Natural killer cell (primary cell): ENCODE measurements around the gene MLLT6. TPM values are rescaled to one million over a fixed set of nuclear protein-coding genes. Genes with fewer than 3 reads are reported as not detected.

Source experiments
- ATAC-seq, 3 donors: fragments of 150-1000 bp in 2 of 3; fragments of 200-7000 bp in 1 of 3; cut with Tn5 transposase; 1 replicate in 1 of 3; 2 replicates in 2 of 3; pipeline ENCODE4 v1.10.0; 2021; ENCODE audit warnings: mild to moderate bottlenecking in 2 of 3, moderate library complexity in 2 of 3
- DNase-seq, 2 donors: peaks; one replicate each; pipeline versions ENCODE4 v3.0.0 to v3.0.0-alpha.2; 2013 to 2021; ENCODE audit warnings: mixed read lengths in 1 of 2
- H3K27ac ChIP-seq: one replicate; pipeline ENCODE4 v1.5.1; 2013; ENCODE audit warnings: mild to moderate bottlenecking, low read length
- H3K27me3 ChIP-seq: one replicate; pipeline ENCODE4 v1.6.1; 2013; ENCODE audit warnings: low read length; ENCODE audit not compliant: control insufficient read depth, insufficient read depth
- H3K36me3 ChIP-seq: one replicate; pipeline ENCODE4 v1.6.1; 2013; ENCODE audit warnings: low read length; ENCODE audit not compliant: control insufficient read depth, insufficient read depth
- H3K4me1 ChIP-seq: one replicate; pipeline ENCODE4 v1.6.1; 2013; ENCODE audit warnings: low read length; ENCODE audit not compliant: control insufficient read depth, insufficient read depth
- H3K4me3 ChIP-seq: one replicate; pipeline ENCODE4 v1.5.1; 2013; ENCODE audit warnings: low read length
- H3K9me3 ChIP-seq: one replicate; pipeline ENCODE4 v1.6.1; 2013; ENCODE audit warnings: low read length; ENCODE audit not compliant: control insufficient read depth, insufficient read depth
- H3K27ac Mint-ChIP-seq, 2 donors: one replicate each; pipeline ENCODE4 v1.8.0; 2022; ENCODE audit warnings: mild to moderate bottlenecking in 2 of 2, mixed read lengths in 2 of 2, moderate library complexity in 1 of 2
- H3K27me3 Mint-ChIP-seq, 2 donors: one replicate each; pipeline ENCODE4 v1.8.0; 2022; ENCODE audit warnings: low read depth in 2 of 2, mixed read lengths in 2 of 2
- H3K36me3 Mint-ChIP-seq: one replicate; pipeline ENCODE4 v1.8.0; 2022; ENCODE audit warnings: mixed read lengths
- H3K4me1 Mint-ChIP-seq, 2 donors: one replicate each; pipeline ENCODE4 v1.8.0; 2022; ENCODE audit warnings: mixed read lengths in 2 of 2
- H3K4me3 Mint-ChIP-seq: one replicate; pipeline ENCODE4 v1.8.0; 2022; ENCODE audit warnings: mild to moderate bottlenecking, moderate library complexity, mixed read lengths
- H3K9me3 Mint-ChIP-seq, 2 donors: one replicate each; pipeline ENCODE4 v1.8.0; 2022; ENCODE audit warnings: mixed read lengths in 2 of 2
- WGBS: methylation state at CpG from one replicate; pipeline ENCODE4 v1.1.7; 2013; ENCODE audit warnings: missing lambda C conversion rate; ENCODE audit not compliant: insufficient coverage; 5-methylcytosine and 5-hydroxymethylcytosine counted together
- intact Hi-C: fragments of 100-400 bp; cut with micrococcal nuclease; formaldehyde crosslinking; loops from one replicate; pipeline ENCODE4 v1.14.2; 2022
- total RNA-seq, 4 donors: library from RNA; stranded (reverse); fragments of 120-200 nt in 1 of 4; gene quantifications; one replicate each; pipeline versions ENCODE4 v1.2.3 to v1.2.4, GENCODE V29; 2013 to 2022
- TF ChIP-seq, protein P1 (sequence below): fragments of 200-600 bp; IDR thresholded peaks from one replicate; pipeline ENCODE4 v1.8.0; 2022; ENCODE audit warnings: antibody characterized with exemption

MLLT6 gene
- total RNA-seq, 3 donors from 2014 or later (not counting 1 experiment from before 2014, with no cell fraction given): 478 to 578 (median 485) TPM

DNA sequence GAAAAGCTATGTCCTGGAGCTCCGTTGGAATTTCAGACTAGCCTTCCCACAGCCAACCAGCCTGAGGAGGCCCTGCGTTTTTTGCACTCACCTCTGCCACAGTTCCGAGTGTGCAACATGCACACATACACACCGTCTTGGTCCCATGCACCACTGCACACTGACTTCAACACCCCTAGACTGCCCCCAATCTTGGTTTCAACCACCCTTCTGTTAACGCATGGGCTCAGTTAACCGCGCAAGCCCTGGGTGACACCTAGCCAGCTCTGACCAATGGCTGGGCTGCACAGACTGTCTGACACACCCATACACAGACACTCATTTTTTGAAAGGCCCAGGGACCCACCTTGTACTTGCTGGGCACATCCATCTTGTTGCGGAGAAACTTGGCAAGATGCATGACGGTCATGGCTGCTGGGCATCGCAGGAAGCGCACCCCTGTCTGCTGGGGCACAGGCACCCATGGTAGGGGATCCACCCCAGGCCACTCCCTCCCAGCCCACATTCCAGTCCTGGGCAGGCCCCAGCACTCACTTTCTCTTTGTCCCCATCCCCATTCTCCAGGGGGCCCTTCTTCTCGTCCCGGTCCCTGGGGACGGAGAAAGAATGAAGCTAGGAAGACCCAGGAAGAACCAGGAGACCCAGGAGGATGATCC lies 33.1 kb downstream of the MLLT6 start:
- H3K27ac ChIP-seq: no peak overlapping the region
- H3K36me3 ChIP-seq: peaks cover 2% of the 10 kb centered on the region
- DNase-seq (no peak), ATAC-seq (no peak)
- Mint-ChIP-seq H3K36me3 (no peaks in the 10 kb centered on the region), H3K27ac (no peak overlapping the region), H3K9me3 (no peaks in the 10 kb centered on the region), H3K4me3 (no peak overlapping the region), H3K27me3 (peaks cover 0 to 5% of the 10 kb centered on the region in 2 donors), H3K4me1 (peaks cover 24 to 26% of the 10 kb centered on the region in 2 donors)
- no peak overlapping the region for H3K4me3 ChIP-seq
- no peaks in the 10 kb centered on the region for H3K27me3 ChIP-seq
- intact Hi-C loops: no loop called here
- no peaks in the 10 kb centered on the region for H3K9me3 ChIP-seq
- H3K4me1 ChIP-seq: peaks cover 16% of the 10 kb centered on the region
- TF ChIP-seq, protein P1, sequence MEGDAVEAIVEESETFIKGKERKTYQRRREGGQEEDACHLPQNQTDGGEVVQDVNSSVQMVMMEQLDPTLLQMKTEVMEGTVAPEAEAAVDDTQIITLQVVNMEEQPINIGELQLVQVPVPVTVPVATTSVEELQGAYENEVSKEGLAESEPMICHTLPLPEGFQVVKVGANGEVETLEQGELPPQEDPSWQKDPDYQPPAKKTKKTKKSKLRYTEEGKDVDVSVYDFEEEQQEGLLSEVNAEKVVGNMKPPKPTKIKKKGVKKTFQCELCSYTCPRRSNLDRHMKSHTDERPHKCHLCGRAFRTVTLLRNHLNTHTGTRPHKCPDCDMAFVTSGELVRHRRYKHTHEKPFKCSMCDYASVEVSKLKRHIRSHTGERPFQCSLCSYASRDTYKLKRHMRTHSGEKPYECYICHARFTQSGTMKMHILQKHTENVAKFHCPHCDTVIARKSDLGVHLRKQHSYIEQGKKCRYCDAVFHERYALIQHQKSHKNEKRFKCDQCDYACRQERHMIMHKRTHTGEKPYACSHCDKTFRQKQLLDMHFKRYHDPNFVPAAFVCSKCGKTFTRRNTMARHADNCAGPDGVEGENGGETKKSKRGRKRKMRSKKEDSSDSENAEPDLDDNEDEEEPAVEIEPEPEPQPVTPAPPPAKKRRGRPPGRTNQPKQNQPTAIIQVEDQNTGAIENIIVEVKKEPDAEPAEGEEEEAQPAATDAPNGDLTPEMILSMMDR: no peak
- WGBS: 84% methylated on average over 14 of the region's 14 CpGs

DNA sequence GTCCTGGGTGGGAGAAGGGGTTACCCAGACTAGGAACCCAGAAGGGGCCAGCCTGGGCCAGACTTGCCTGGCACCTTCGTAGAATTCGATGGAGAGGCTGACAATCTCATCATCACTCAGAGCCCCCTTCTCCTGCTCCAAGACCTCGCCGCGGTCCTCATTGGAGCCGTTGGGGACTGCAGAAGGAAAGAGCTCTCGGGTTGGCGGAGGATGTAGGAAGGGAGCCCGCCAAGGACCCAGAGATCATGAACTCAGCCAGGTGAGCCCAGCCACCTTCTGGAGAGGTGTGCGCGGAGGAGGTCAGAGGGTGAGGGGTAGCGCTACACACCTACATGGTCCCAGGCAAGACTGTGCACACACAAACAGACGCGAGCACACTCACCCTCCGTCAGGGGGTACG lies 33.6 kb downstream of the MLLT6 start:
- no peak overlapping the region for H3K27ac Mint-ChIP-seq
- no peaks in the 10 kb centered on the region for H3K9me3 ChIP-seq
- peaks cover 4% of the 10 kb centered on the region for H3K27me3 ChIP-seq
- H3K4me3 Mint-ChIP-seq: no peak overlapping the region
- H3K27me3 Mint-ChIP-seq: peaks cover 0 to 5% of the 10 kb centered on the region in 2 donors
- intact Hi-C loops: no loop called here
- H3K9me3 Mint-ChIP-seq: no peaks in the 10 kb centered on the region
- DNase-seq (no peak), ATAC-seq (no peak)
- peaks cover under 1% of the 10 kb centered on the region for H3K36me3 ChIP-seq
- H3K36me3 Mint-ChIP-seq: no peaks in the 10 kb centered on the region
- peaks cover 19 to 21% of the 10 kb centered on the region in 2 donors for H3K4me1 Mint-ChIP-seq
- no peak overlapping the region for H3K4me3 ChIP-seq
- TF ChIP-seq, protein P1: no peak
- peaks cover 16% of the 10 kb centered on the region for H3K4me1 ChIP-seq
- no peak overlapping the region for H3K27ac ChIP-seq
- WGBS: 96% methylated on average over 16 of the region's 16 CpGs

DNA sequence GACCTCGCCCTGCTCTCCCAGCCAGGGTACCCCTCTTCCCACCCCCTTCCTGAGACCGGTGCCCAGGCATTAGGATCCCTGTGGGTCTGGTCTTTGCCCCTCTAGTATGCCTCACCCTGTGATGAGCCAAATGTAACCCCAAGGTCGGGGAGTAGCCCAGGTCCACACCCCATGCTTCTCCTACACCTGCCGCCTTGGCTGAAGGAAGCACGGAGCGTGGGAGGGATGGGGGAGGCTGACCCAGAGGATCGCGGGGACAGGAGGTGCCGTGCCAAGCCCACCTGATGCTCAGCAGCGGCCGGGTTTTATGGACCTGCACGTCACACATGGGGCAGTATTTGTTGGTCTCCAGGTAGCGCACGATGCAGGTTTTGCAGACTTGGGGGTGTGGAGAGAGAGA lies 34.2 kb downstream of the MLLT6 start:
- H3K27me3 ChIP-seq: peaks cover 4% of the 10 kb centered on the region
- no peaks in the 10 kb centered on the region for H3K9me3 ChIP-seq
- H3K4me1 Mint-ChIP-seq: peaks cover 12 to 15% of the 10 kb centered on the region in 2 donors
- no peak overlapping the region for H3K27ac Mint-ChIP-seq
- 91% methylated on average over 13 of the region's 14 CpGs for WGBS
- TF ChIP-seq, protein P1: no peak
- no peak overlapping the region for H3K4me3 Mint-ChIP-seq
- DNase-seq (no peak), ATAC-seq (no peak)
- no peaks in the 10 kb centered on the region for H3K9me3 Mint-ChIP-seq
- H3K4me1 ChIP-seq: peaks cover 12% of the 10 kb centered on the region
- H3K4me3 ChIP-seq: no peak overlapping the region
- H3K27ac ChIP-seq: no peak overlapping the region
- H3K36me3 ChIP-seq: no peaks in the 10 kb centered on the region
- intact Hi-C loops: no loop called here
- H3K27me3 Mint-ChIP-seq: peaks cover 5 to 8% of the 10 kb centered on the region in 2 donors
- H3K36me3 Mint-ChIP-seq: no peaks in the 10 kb centered on the region

DNA sequence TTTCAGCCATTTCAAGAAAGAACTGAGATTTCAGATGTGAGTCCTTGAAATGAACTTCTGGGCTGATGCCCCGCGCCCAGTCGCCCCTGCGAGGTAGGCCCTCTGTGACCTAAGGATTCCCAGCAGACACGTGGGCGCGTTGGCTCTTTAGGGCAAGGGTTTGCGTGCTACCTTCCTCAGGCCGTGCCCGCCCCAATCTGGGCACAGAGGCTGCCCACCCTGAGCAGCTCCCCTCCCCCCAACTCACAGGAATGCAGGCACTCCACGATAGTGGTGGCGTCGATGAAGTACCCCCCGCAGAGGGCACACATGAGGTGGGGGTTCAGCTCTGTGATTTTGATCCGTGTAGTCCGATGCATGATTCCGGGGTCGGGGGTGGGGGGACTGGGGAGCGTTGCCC lies 35.0 kb downstream of the MLLT6 start:
- H3K27ac ChIP-seq: no peak overlapping the region
- ATAC-seq: no peak
- H3K4me1 Mint-ChIP-seq: peaks cover 5 to 7% of the 10 kb centered on the region in 2 donors
- peaks cover 4% of the 10 kb centered on the region for H3K27me3 ChIP-seq
- no peak overlapping the region for H3K27ac Mint-ChIP-seq
- H3K4me3 ChIP-seq: no peak overlapping the region
- peaks cover 11 to 12% of the 10 kb centered on the region in 2 donors for H3K27me3 Mint-ChIP-seq
- no peaks in the 10 kb centered on the region for H3K9me3 Mint-ChIP-seq
- 94% methylated on average over 19 of the region's 19 CpGs for WGBS
- no peaks in the 10 kb centered on the region for H3K36me3 Mint-ChIP-seq
- H3K36me3 ChIP-seq: no peaks in the 10 kb centered on the region
- TF ChIP-seq, protein P1: no peak
- DNase-seq: no peak
- intact Hi-C loops: no loop called here
- H3K4me1 ChIP-seq: peaks cover 4% of the 10 kb centered on the region
- H3K9me3 ChIP-seq: no peaks in the 10 kb centered on the region
- no peak overlapping the region for H3K4me3 Mint-ChIP-seq
